GM18526 (cell line): ENCODE data around the gene RSRC1.

Source experiments
- POLR2A ChIP-seq: IDR thresholded peaks from 3 replicates; pipeline ENCODE4 v1.6.1; 2011; ENCODE audit not compliant: insufficient read length; ENCODE audit errors: extremely low read depth

RSRC1 gene

GRCh38 chr3:158360756-158361448 lies 251.0 kb downstream of the RSRC1 start:
- TF ChIP-seq POLR2A = no peak

- TF ChIP-seq POLR2A = no peak
Measured at GRCh38 chr3:158368271-158368670, 258.4 kb downstream of the RSRC1 start.

- no peak for TF ChIP-seq POLR2A
Measured at GRCh38 chr3:158369279-158369678, 259.4 kb downstream of the RSRC1 start.

GRCh38 chr3:158379517-158379916 lies 269.6 kb downstream of the RSRC1 start:
- no peak for TF ChIP-seq POLR2A

GRCh38 chr3:158381262-158381868 lies 271.5 kb downstream of the RSRC1 start:
- no peak for TF ChIP-seq POLR2A

GRCh38 chr3:158382479-158382878 lies 272.6 kb downstream of the RSRC1 start:
- no peak for TF ChIP-seq POLR2A

GRCh38 chr3:158384019-158384418 lies 274.1 kb downstream of the RSRC1 start:
- no peak for TF ChIP-seq POLR2A

- TF ChIP-seq POLR2A = no peak
Measured at GRCh38 chr3:158395421-158395820, 285.5 kb downstream of the RSRC1 start.

- TF ChIP-seq POLR2A = no peak
Measured at GRCh38 chr3:158402590-158402989, 292.7 kb downstream of the RSRC1 start.

- TF ChIP-seq POLR2A = no peak
Measured at GRCh38 chr3:158403013-158403412, 293.1 kb downstream of the RSRC1 start.

- no peak for TF ChIP-seq POLR2A
Measured at GRCh38 chr3:158404131-158404718, 294.3 kb downstream of the RSRC1 start.

- no peak for TF ChIP-seq POLR2A
Measured at GRCh38 chr3:158405507-158405906, 295.6 kb downstream of the RSRC1 start.

GRCh38 chr3:158407844-158408517 lies 298.1 kb downstream of the RSRC1 start:
- no peak for TF ChIP-seq POLR2A

GRCh38 chr3:158418035-158418434 lies 308.1 kb downstream of the RSRC1 start:
- TF ChIP-seq POLR2A = no peak

- no peak for TF ChIP-seq POLR2A
Measured at GRCh38 chr3:158419820-158420653, 310.1 kb downstream of the RSRC1 start.
